ENCODE data around the gene CREG1. TPM values are rescaled to one million over a fixed set of nuclear protein-coding genes. Genes with fewer than 3 reads are reported as not detected.

Gene CREG1
- total RNA-seq, 1 donor from 2014 or later, result 2.5 TPM

- Mint-ChIP-seq H3K27ac (ENCODE audit: unreplicated experiment) (no peak overlapping the region), H3K36me3 (ENCODE audit: unreplicated experiment) (no peaks in the 10 kb centered on the region), H3K4me3 (ENCODE audit: unreplicated experiment) (no peak overlapping the region), H3K27me3 (ENCODE audit: unreplicated experiment) (peaks cover 2% of the 10 kb centered on the region), H3K4me1 (ENCODE audit: low read depth, unreplicated experiment) (peaks cover 30% of the 10 kb centered on the region), H3K9me3 (ENCODE audit: unreplicated experiment) (peaks cover 2% of the 10 kb centered on the region)
- DNase-seq, result no peak
- TF ChIP-seq, protein P1, sequence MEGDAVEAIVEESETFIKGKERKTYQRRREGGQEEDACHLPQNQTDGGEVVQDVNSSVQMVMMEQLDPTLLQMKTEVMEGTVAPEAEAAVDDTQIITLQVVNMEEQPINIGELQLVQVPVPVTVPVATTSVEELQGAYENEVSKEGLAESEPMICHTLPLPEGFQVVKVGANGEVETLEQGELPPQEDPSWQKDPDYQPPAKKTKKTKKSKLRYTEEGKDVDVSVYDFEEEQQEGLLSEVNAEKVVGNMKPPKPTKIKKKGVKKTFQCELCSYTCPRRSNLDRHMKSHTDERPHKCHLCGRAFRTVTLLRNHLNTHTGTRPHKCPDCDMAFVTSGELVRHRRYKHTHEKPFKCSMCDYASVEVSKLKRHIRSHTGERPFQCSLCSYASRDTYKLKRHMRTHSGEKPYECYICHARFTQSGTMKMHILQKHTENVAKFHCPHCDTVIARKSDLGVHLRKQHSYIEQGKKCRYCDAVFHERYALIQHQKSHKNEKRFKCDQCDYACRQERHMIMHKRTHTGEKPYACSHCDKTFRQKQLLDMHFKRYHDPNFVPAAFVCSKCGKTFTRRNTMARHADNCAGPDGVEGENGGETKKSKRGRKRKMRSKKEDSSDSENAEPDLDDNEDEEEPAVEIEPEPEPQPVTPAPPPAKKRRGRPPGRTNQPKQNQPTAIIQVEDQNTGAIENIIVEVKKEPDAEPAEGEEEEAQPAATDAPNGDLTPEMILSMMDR (IDR thresholded peaks at IDR 0.05; ENCODE audit: partially characterized antibody, unreplicated experiment), result no peak
Observed at GRCh38 chr1:167499106-167499505, 54.5 kb downstream of the CREG1 start.

- DNase-seq, result no peak
- H3K4me1 Mint-ChIP-seq (ENCODE audit: low read depth, unreplicated experiment), result peaks cover 29% of the 10 kb centered on the region
- H3K27me3 Mint-ChIP-seq (ENCODE audit: unreplicated experiment), result peaks cover 2% of the 10 kb centered on the region
- no peaks in the 10 kb centered on the region for H3K36me3 Mint-ChIP-seq (ENCODE audit: unreplicated experiment)
- H3K27ac Mint-ChIP-seq (ENCODE audit: unreplicated experiment), result no peak overlapping the region
- TF ChIP-seq, protein P1 (IDR thresholded peaks at IDR 0.05; ENCODE audit: partially characterized antibody, unreplicated experiment), result no peak
- H3K9me3 Mint-ChIP-seq (ENCODE audit: unreplicated experiment), result peaks cover 2% of the 10 kb centered on the region
- H3K4me3 Mint-ChIP-seq (ENCODE audit: unreplicated experiment), result no peak overlapping the region
Observed at GRCh38 chr1:167496797-167497619, 56.6 kb downstream of the CREG1 start.

GRCh38 chr1:167493372-167493771 is 60.2 kb downstream of the CREG1 start:
- no peaks in the 10 kb centered on the region for H3K36me3 Mint-ChIP-seq (ENCODE audit: unreplicated experiment)
- H3K9me3 Mint-ChIP-seq (ENCODE audit: unreplicated experiment), result peaks cover 3% of the 10 kb centered on the region
- no peaks in the 10 kb centered on the region for H3K27me3 Mint-ChIP-seq (ENCODE audit: unreplicated experiment)
- H3K4me1 Mint-ChIP-seq (ENCODE audit: low read depth, unreplicated experiment), result peaks cover 22% of the 10 kb centered on the region
- no peak for DNase-seq
- no peak overlapping the region for H3K4me3 Mint-ChIP-seq (ENCODE audit: unreplicated experiment)
- H3K27ac Mint-ChIP-seq (ENCODE audit: unreplicated experiment), result no peak overlapping the region
- TF ChIP-seq, protein P1 (IDR thresholded peaks at IDR 0.05; ENCODE audit: partially characterized antibody, unreplicated experiment), result no peak

GRCh38 chr1:167492481-167492910 is 61.1 kb downstream of the CREG1 start:
- TF ChIP-seq, protein P1 (IDR thresholded peaks at IDR 0.05; ENCODE audit: partially characterized antibody, unreplicated experiment), result no peak
- no peaks in the 10 kb centered on the region for H3K27me3 Mint-ChIP-seq (ENCODE audit: unreplicated experiment)
- no peak for DNase-seq
- peaks cover 3% of the 10 kb centered on the region for H3K9me3 Mint-ChIP-seq (ENCODE audit: unreplicated experiment)
- peaks cover 16% of the 10 kb centered on the region for H3K4me1 Mint-ChIP-seq (ENCODE audit: low read depth, unreplicated experiment)
- H3K4me3 Mint-ChIP-seq (ENCODE audit: unreplicated experiment), result no peak overlapping the region
- no peaks in the 10 kb centered on the region for H3K36me3 Mint-ChIP-seq (ENCODE audit: unreplicated experiment)
- H3K27ac Mint-ChIP-seq (ENCODE audit: unreplicated experiment), result no peak overlapping the region

Measured in glutamatergic neuron (in vitro differentiated cells).